HL-60 (cell line): ENCODE data around the gene HS3ST5.

Experiments
- TF ChIP-seq, protein P1 (sequence below): IDR thresholded peaks from one replicate; pipeline ENCODE4 v1.5.1; 2011; ENCODE audit warnings: low read length, control low read depth, inconsistent platforms; ENCODE audit not compliant: insufficient read depth
- TF ChIP-seq, protein P2 (sequence below): IDR thresholded peaks from 2 replicates; pipeline ENCODE4 v1.6.1; 2012; ENCODE audit warnings: low read depth; ENCODE audit not compliant: insufficient replicate concordance

DNA sequence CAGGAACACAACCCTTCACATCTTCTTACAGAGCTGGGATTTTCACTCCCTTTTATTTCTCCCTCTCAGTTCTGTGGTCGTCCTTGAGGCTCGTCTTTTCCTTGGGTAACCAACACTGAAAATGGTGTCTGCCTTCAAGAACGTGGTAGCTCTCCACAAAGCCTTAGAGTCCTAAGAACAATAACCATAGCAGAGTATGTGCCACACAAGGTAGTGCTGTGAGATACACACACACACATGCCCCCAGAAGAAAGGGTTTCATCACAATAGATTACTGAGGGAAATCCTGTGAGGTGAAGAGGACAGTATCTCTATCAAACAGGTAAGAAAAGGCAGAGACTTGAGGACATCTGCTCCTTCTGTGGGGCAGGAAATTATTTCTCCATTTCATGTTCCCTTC, 267.0 kb downstream of the HS3ST5 start:
- TF ChIP-seq, protein P1, sequence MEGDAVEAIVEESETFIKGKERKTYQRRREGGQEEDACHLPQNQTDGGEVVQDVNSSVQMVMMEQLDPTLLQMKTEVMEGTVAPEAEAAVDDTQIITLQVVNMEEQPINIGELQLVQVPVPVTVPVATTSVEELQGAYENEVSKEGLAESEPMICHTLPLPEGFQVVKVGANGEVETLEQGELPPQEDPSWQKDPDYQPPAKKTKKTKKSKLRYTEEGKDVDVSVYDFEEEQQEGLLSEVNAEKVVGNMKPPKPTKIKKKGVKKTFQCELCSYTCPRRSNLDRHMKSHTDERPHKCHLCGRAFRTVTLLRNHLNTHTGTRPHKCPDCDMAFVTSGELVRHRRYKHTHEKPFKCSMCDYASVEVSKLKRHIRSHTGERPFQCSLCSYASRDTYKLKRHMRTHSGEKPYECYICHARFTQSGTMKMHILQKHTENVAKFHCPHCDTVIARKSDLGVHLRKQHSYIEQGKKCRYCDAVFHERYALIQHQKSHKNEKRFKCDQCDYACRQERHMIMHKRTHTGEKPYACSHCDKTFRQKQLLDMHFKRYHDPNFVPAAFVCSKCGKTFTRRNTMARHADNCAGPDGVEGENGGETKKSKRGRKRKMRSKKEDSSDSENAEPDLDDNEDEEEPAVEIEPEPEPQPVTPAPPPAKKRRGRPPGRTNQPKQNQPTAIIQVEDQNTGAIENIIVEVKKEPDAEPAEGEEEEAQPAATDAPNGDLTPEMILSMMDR: no peak
- TF ChIP-seq, protein P2, sequence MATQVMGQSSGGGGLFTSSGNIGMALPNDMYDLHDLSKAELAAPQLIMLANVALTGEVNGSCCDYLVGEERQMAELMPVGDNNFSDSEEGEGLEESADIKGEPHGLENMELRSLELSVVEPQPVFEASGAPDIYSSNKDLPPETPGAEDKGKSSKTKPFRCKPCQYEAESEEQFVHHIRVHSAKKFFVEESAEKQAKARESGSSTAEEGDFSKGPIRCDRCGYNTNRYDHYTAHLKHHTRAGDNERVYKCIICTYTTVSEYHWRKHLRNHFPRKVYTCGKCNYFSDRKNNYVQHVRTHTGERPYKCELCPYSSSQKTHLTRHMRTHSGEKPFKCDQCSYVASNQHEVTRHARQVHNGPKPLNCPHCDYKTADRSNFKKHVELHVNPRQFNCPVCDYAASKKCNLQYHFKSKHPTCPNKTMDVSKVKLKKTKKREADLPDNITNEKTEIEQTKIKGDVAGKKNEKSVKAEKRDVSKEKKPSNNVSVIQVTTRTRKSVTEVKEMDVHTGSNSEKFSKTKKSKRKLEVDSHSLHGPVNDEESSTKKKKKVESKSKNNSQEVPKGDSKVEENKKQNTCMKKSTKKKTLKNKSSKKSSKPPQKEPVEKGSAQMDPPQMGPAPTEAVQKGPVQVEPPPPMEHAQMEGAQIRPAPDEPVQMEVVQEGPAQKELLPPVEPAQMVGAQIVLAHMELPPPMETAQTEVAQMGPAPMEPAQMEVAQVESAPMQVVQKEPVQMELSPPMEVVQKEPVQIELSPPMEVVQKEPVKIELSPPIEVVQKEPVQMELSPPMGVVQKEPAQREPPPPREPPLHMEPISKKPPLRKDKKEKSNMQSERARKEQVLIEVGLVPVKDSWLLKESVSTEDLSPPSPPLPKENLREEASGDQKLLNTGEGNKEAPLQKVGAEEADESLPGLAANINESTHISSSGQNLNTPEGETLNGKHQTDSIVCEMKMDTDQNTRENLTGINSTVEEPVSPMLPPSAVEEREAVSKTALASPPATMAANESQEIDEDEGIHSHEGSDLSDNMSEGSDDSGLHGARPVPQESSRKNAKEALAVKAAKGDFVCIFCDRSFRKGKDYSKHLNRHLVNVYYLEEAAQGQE: no peak
